Left renal pelvis (tissue), 4 donors: Measurements from ENCODE around the gene NRL. TPM values are rescaled to one million over a fixed set of nuclear protein-coding genes. Genes with fewer than 3 reads are reported as not detected.
A peak's percentile ranks its signal among the peaks of the same experiment; 100 is the strongest.

Experiments
- DNase-seq, 4 donors: peaks; one replicate each; pipeline ENCODE4 v3.0.0-alpha.2; 2013; ENCODE audit warnings: low read depth in 4 of 4, low spot score in 3 of 4
- polyA plus RNA-seq, 4 donors: library from polyadenylated mRNA; unstranded; fragments of 120-200 nt; gene quantifications; one replicate each; pipeline ENCODE4 v1.2.1, GENCODE V29; 2013; ENCODE audit not compliant: insufficient read length in 4 of 4

The NRL gene
- polyA plus RNA-seq, 4 donors = 0.59 to 4.1 (median 2.1) TPM

- DNase-seq = no peak
Measured at GRCh38 chr14:24069411-24069735, 45.4 kb downstream of the NRL start.

- no peak for DNase-seq
Measured at GRCh38 chr14:24068711-24069410, 45.9 kb downstream of the NRL start.

GRCh38 chr14:24067133-24068082 lies 47.3 kb downstream of the NRL start:
- no peak for DNase-seq

- DNase-seq = no peak
Measured at GRCh38 chr14:24066496-24067132, 48.1 kb downstream of the NRL start.

GRCh38 chr14:24065408-24065807 lies 49.3 kb downstream of the NRL start:
- DNase-seq = no peak

- no peak for DNase-seq
Measured at GRCh38 chr14:24064856-24065255, 49.9 kb downstream of the NRL start.

- no peak for DNase-seq
Measured at GRCh38 chr14:24064091-24064795, 50.5 kb downstream of the NRL start.

- no peak for DNase-seq
Measured at GRCh38 chr14:24063263-24063836, 51.4 kb downstream of the NRL start.

GRCh38 chr14:24062216-24062980 lies 52.4 kb downstream of the NRL start:
- no peak for DNase-seq

GRCh38 chr14:24060984-24061913 lies 53.5 kb downstream of the NRL start:
- DNase-seq = no peak

GRCh38 chr14:24060443-24060842 lies 54.3 kb downstream of the NRL start:
- no peak for DNase-seq

GRCh38 chr14:24059841-24060388 lies 54.8 kb downstream of the NRL start:
- no peak for DNase-seq

- no peak for DNase-seq
Measured at GRCh38 chr14:24058951-24059475, 55.7 kb downstream of the NRL start.

GRCh38 chr14:24058260-24058950 lies 56.3 kb downstream of the NRL start:
- peak in 2 of 4 donors; percentile 61 to 80 for DNase-seq

GRCh38 chr14:24057867-24058259 lies 56.9 kb downstream of the NRL start:
- no peak for DNase-seq

GRCh38 chr14:24057271-24057670 lies 57.5 kb downstream of the NRL start:
- no peak for DNase-seq

- DNase-seq = no peak
Measured at GRCh38 chr14:24056800-24057184, 58.0 kb downstream of the NRL start.
